Measurements from ENCODE around the gene TRPV6. TPM values are rescaled to one million over a fixed set of nuclear protein-coding genes. Genes with fewer than 3 reads are reported as not detected.
A peak's percentile ranks its signal among the peaks of the same experiment; 100 is the strongest.

Gene TRPV6
- not detected for polyA plus RNA-seq

DNA sequence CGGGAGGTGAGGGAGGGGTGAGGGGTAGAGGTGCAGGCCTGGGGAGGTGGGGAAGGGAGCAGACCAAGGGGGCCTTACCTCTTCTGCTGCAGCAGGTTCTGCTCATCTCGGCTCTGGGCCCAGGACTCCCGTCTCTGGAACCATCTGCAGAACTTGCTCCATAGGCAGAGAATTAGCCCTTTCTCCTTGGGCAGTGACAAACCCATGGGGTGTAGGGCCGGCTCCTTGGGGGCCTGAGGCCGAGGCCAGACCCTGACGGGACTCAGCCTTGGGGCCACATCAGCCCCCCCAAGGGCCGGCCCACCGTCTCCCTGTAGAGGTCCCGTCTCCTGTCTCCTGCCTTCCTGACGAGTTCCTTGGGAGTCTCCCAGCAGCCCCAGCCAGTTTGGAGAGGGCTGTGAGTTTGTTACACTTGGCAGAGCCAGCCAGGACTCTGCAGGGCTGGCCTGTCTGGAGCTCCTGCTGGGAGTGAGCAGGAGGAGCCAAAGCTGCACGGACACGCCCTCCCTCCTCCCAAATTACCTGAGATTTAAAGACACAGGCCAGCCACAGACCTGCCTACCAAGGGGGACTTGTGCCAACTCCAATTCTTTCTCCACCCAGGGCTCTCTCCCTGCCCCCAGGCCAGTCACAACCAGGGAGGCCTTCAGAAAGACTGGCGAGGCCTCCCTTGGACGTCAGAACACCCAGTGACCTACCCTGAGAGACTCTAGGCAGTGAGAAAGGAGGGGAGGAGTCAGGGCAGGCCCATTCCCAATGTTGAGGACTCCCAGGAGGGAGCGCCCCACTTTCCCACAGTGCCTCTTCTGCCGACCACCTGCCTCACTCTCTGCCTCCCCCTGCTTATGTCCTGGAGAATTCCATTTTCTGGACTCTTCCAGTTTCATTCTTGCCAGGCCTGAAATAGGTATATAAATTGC is at the start of gene TRPV6:
TSS of gene TRPV6 (minus strand) at position 435 of the 920 bp plus-strand sequence.
- no peaks in the 10 kb centered on the region for H3K36me3 Mint-ChIP-seq
- H3K4me3 Mint-ChIP-seq = no peak within 1 kb of the TSS
- no peaks in the 10 kb centered on the region for H3K9me3 Mint-ChIP-seq

GRCh38 chr7:142934056-142934455 is 48.5 kb upstream of the TRPV6 start:
- Mint-ChIP-seq H3K4me3 (no peak overlapping the region), H3K27ac (no peak overlapping the region), H3K36me3 (peaks cover 10% of the 10 kb centered on the region), H3K27me3 (peaks cover 6% of the 10 kb centered on the region), H3K4me1 (peaks cover 0 to 3% (median 0%) of the 10 kb centered on the region in 3 donors), H3K9me3 (no peaks in the 10 kb centered on the region)

More for the DNA sequence above, at the start of gene TRPV6:
- no peaks in the 10 kb centered on the region for H3K4me1 Mint-ChIP-seq
- no peak within 1 kb of the TSS for H3K27ac Mint-ChIP-seq
- peaks cover 4% of the 10 kb centered on the region for H3K27me3 Mint-ChIP-seq

DNA sequence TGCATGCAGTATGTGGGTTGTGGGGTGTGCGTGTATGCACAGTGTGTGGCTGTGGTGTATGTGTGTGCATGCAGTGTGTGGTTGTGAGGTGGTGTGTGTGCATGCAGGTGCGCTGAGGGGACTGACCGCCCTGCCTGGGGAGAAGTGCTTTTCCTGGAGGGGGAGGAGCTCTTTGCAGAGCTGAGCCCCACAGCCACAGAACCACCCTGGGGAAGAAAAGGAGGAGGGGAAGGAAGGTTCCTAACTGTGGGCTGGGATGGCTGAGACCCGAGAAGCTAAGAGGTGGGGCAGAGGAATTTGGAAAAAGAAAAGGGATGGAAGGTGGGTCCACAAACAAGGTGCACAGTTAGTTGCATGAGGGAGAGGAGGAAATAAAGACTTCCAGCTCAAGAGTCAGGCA is 48.1 kb upstream of the TRPV6 start, which contains the start of gene TRPV5:
TSS of gene TRPV5 (minus strand) at position 123 of the 400 bp plus-strand sequence. CDS start 287 bp downstream, outside the sequence.
- Mint-ChIP-seq H3K9me3 (no peaks in the 10 kb centered on the region), H3K36me3 (peaks cover 10% of the 10 kb centered on the region), H3K4me1 (peaks cover 0 to 3% (median 0%) of the 10 kb centered on the region in 3 donors), H3K27me3 (peaks cover 6% of the 10 kb centered on the region), H3K4me3 (no peak within 1 kb of the TSS), H3K27ac (no peak within 1 kb of the TSS)

DNA sequence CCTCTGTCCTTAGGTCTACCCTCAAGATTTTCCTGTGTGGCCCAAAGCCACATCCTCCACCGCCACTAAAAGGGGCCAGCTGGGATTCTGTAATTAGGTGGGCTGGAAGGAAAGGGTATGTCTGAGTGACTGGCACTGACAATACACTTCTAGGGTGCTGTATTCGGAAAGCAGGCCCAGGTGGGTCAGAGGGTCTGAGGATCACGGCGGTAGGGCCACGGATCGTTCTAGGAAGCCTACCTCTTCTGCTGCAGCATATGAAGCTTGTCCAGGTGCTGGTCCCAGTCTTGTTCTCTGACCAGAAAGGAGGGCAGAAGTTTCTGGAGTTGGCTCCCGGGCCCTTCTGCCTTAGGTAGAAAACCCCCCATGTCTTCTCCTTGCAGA is 47.5 kb upstream of the TRPV6 start:
- Mint-ChIP-seq H3K36me3 (peaks cover 10% of the 10 kb centered on the region), H3K9me3 (no peaks in the 10 kb centered on the region), H3K27ac (no peak overlapping the region), H3K4me3 (no peak overlapping the region), H3K27me3 (peaks cover 6% of the 10 kb centered on the region), H3K4me1 (peaks cover under 1 to 3% (median 2%) of the 10 kb centered on the region in 3 donors)

GRCh38 chr7:142932386-142933091 is 47.0 kb upstream of the TRPV6 start:
- peaks cover 6 to 8% (median 8%) of the 10 kb centered on the region in 3 donors for H3K4me1 Mint-ChIP-seq
- H3K27ac Mint-ChIP-seq = no peak overlapping the region
- peaks cover 10% of the 10 kb centered on the region for H3K36me3 Mint-ChIP-seq
- H3K27me3 Mint-ChIP-seq = peaks cover 6% of the 10 kb centered on the region
- peaks cover 0 to 2% (median 0%) of the 10 kb centered on the region in 3 donors for H3K9me3 Mint-ChIP-seq
- no peak overlapping the region for H3K4me3 Mint-ChIP-seq

DNA sequence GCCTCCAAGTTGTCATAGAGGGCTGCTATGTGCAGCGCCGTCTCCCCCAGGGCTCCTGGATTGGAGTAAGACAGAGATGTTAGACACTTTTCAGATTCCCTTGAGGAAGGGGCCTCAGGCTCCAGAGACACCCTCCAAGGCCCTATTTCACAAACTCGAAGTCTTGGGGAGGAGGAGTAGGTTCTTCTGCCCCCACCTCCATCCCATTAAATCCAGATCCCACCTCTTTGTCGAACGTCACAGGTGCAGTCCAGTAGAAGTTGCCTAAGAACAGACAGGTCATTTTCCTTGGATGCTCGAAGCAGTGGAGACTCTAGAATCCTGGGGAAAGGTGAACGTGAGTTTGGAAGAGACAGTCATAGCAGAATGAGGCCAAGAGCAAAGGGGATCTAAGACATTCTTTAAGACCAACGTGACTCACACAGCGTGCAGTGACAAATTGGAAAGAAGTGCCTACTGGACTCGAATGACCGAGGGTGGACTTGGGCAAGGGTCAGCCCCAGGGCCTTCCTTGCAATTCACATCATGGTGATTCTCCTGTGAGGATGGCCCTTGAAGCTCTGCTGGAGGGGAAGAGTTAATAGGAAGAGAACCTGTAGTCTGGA is 44.7 kb upstream of the TRPV6 start:
- H3K27me3 Mint-ChIP-seq = peaks cover 6% of the 10 kb centered on the region
- H3K27ac Mint-ChIP-seq = no peak overlapping the region
- peaks cover 23 to 30% (median 27%) of the 10 kb centered on the region in 3 donors for H3K4me1 Mint-ChIP-seq
- peaks cover 0 to 10% (median 2%) of the 10 kb centered on the region in 3 donors for H3K9me3 Mint-ChIP-seq
- peaks cover 6% of the 10 kb centered on the region for H3K36me3 Mint-ChIP-seq
- H3K4me3 Mint-ChIP-seq = no peak overlapping the region

- Mint-ChIP-seq H3K27ac (peak overlapping the region in 1 of 3 donors; percentile 45), H3K9me3 (peaks cover 0 to 10% (median 2%) of the 10 kb centered on the region in 3 donors), H3K36me3 (peaks cover 6% of the 10 kb centered on the region), H3K4me1 (peaks cover 23 to 33% (median 27%) of the 10 kb centered on the region in 3 donors), H3K27me3 (peaks cover 2% of the 10 kb centered on the region), H3K4me3 (peak overlapping the region in 2 of 4 donors; percentile 73 to 81)
These were observed 42.4 kb upstream of the TRPV6 start for GRCh38 chr7:142927949-142928348.

- H3K27ac Mint-ChIP-seq = peak overlapping the region in 1 of 3 donors; percentile 63
- H3K4me3 Mint-ChIP-seq = peak overlapping the region in 3 of 4 donors; percentile 58 to 81 (median 73)
- H3K4me1 Mint-ChIP-seq = peaks cover 23 to 33% (median 27%) of the 10 kb centered on the region in 3 donors
- H3K27me3 Mint-ChIP-seq = no peaks in the 10 kb centered on the region
- H3K9me3 Mint-ChIP-seq = peaks cover 0 to 10% (median 2%) of the 10 kb centered on the region in 3 donors
- peaks cover 6% of the 10 kb centered on the region for H3K36me3 Mint-ChIP-seq
These were observed 41.7 kb upstream of the TRPV6 start for GRCh38 chr7:142927085-142927745.

GRCh38 chr7:142925413-142925812 is 39.9 kb upstream of the TRPV6 start:
- Mint-ChIP-seq H3K9me3 (peaks cover 0 to 10% (median 2%) of the 10 kb centered on the region in 3 donors), H3K4me1 (peaks cover 23 to 33% (median 27%) of the 10 kb centered on the region in 3 donors), H3K27me3 (no peaks in the 10 kb centered on the region), H3K36me3 (peaks cover 4% of the 10 kb centered on the region), H3K27ac (no peak overlapping the region), H3K4me3 (no peak overlapping the region)

DNA sequence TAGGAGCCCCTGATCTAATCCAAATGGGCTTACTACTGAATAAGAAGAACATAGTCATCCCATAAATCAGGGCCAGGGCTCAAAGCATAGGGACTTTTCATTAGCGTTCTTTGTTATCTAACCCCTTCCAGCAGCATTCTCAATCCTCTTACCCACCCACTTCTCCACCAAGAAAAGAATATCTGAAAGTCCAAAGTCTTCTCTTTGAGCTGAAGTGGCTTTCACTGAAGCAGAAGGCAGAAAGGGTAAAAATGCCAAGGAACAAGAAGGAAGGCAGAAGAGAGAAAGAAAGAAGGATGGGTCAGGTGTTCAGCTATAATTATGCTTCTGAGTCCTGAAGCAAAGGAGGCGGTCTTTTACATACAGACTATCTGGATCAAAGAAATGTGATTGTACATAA is 37.8 kb upstream of the TRPV6 start:
- no peaks in the 10 kb centered on the region for H3K36me3 Mint-ChIP-seq
- no peak overlapping the region for H3K4me3 Mint-ChIP-seq
- H3K4me1 Mint-ChIP-seq = peaks cover 23 to 33% (median 24%) of the 10 kb centered on the region in 3 donors
- peaks cover 0 to 10% (median 2%) of the 10 kb centered on the region in 3 donors for H3K9me3 Mint-ChIP-seq
- peaks cover 3% of the 10 kb centered on the region for H3K27me3 Mint-ChIP-seq
- H3K27ac Mint-ChIP-seq = no peak overlapping the region

DNA sequence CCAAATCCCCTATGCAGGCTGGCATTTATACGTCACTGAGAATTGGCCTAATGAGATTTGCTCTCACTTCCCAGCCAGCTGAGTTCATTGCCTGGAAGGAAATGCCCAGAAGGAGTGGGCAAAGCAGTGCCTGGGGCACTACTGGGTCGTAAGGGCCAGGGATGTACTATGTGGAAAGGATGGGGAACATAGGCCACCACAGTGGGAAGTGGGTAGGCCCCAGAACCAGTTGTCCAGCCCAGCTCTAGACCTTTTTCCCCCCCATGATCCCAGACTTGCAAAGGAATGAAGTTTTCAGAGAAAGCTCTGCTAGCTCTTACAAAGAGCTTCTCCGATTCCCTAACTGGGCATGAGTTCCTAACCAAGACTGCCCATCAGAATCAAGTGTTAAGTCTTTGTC is 34.1 kb upstream of the TRPV6 start:
- Mint-ChIP-seq H3K4me1 (no peaks in the 10 kb centered on the region), H3K36me3 (no peaks in the 10 kb centered on the region), H3K9me3 (no peaks in the 10 kb centered on the region), H3K4me3 (no peak overlapping the region), H3K27me3 (peaks cover 6% of the 10 kb centered on the region), H3K27ac (no peak overlapping the region)

- Mint-ChIP-seq H3K36me3 (no peaks in the 10 kb centered on the region), H3K27me3 (peaks cover 10% of the 10 kb centered on the region), H3K27ac (no peak overlapping the region), H3K4me1 (peaks cover 0 to under 1% (median under 1%) of the 10 kb centered on the region in 3 donors), H3K4me3 (no peak overlapping the region), H3K9me3 (no peaks in the 10 kb centered on the region)
These were observed 33.4 kb upstream of the TRPV6 start for GRCh38 chr7:142918901-142919300.

DNA sequence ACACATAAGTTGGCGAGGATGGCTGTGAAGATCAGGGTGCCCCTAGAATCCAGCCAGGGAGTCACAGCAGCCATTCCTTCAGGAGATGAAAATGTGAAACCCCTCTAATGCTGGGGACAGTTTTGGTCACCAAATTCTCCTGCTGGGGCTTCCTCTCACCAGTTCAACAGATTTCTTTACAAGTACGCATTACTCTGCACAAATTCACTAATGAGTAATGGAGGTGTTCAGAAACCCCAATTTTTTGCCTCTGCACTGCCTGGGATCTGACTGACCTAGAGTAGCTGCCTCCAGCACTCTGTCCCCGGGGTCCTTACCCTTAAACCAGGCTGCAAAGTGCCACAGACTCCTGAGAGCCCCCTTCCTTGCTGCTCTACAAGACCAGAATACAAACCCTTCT is 31.9 kb upstream of the TRPV6 start:
- no peak overlapping the region for H3K27ac Mint-ChIP-seq
- H3K4me1 Mint-ChIP-seq = peaks cover 0 to 4% (median 2%) of the 10 kb centered on the region in 3 donors
- H3K27me3 Mint-ChIP-seq = peaks cover 13% of the 10 kb centered on the region
- no peak overlapping the region for H3K4me3 Mint-ChIP-seq
- no peaks in the 10 kb centered on the region for H3K9me3 Mint-ChIP-seq
- no peaks in the 10 kb centered on the region for H3K36me3 Mint-ChIP-seq

DNA sequence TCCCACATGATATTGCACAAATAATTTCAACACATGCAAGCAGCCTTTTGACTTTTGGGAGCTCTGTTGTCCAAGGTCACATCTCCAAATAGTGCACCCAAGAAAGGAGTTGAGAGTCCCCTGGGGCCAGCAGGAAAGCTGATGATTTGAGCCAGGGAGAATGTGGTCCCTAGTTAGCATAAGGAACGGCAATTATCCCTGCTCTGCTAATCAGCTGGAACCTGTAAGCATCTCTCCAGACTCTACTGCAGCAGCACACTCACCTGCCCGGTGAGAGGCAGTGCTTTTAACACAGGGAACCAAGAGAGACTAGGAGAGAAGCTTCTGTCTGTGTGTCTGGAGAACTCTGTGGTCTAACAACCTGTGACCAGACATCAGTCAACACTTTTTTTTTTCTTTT is 31.0 kb upstream of the TRPV6 start:
- Mint-ChIP-seq H3K4me3 (no peak overlapping the region), H3K36me3 (no peaks in the 10 kb centered on the region), H3K27ac (no peak overlapping the region), H3K4me1 (peaks cover 0 to 4% (median 2%) of the 10 kb centered on the region in 3 donors), H3K9me3 (no peaks in the 10 kb centered on the region), H3K27me3 (peaks cover 18% of the 10 kb centered on the region)

All from IgD-negative memory B cell (primary cell).